OCI-LY1 (cell line): ENCODE measurements around the gene RSF1.

ENCODE experiments used
- H2AFZ ChIP-seq: fragments of 200-600 bp; sonication (generic), shearing (Covaris generic); 2 replicates; pipeline ENCODE4 v1.6.0; 2014; ENCODE audit warnings: antibody characterized with exemption, mild to moderate bottlenecking, low read length
- H3F3A ChIP-seq: fragments of 200-600 bp; sonication (generic), shearing (Covaris generic); 2 replicates; pipeline ENCODE4 v1.6.0; 2014; ENCODE audit warnings: mild to moderate bottlenecking, antibody characterized with exemption, low read length, moderate library complexity; ENCODE audit not compliant: insufficient read depth
- H3K27ac ChIP-seq: fragments of 200-600 bp; sonication (generic); 2 replicates; pipeline ENCODE4 v1.5.1; 2014; ENCODE audit warnings: low read length, mixed run types, mild to moderate bottlenecking, low read depth; ENCODE audit not compliant: poor library complexity, severe bottlenecking
- H3K27me3 ChIP-seq: fragments of 200-600 bp; sonication (generic); 2 replicates; pipeline ENCODE4 v1.6.0; 2014; ENCODE audit warnings: antibody characterized with exemption, mild to moderate bottlenecking, low read length, moderate library complexity; ENCODE audit not compliant: insufficient read depth
- H3K36me3 ChIP-seq: fragments of 200-600 bp; sonication (generic); 2 replicates; pipeline ENCODE4 v1.6.1; 2014; ENCODE audit warnings: mild to moderate bottlenecking, antibody characterized with exemption, low read length, moderate library complexity, mixed read lengths; ENCODE audit not compliant: insufficient read depth
- H3K4me1 ChIP-seq: fragments of 200-600 bp; sonication (generic); 2 replicates; pipeline ENCODE4 v1.5.1; 2014; ENCODE audit warnings: mild to moderate bottlenecking, low read length, moderate library complexity; ENCODE audit not compliant: insufficient read depth, severe bottlenecking
- H3K4me2 ChIP-seq: fragments of 200-600 bp; sonication (generic), shearing (Covaris generic); 2 replicates; pipeline ENCODE4 v1.6.1; 2014; ENCODE audit warnings: low read length
- H3K4me3 ChIP-seq: fragments of 200-600 bp; sonication (generic); 2 replicates; pipeline ENCODE4 v1.5.1; 2014; ENCODE audit warnings: low read length, low read depth, mild to moderate bottlenecking, mixed read lengths; ENCODE audit not compliant: poor library complexity, severe bottlenecking
- H3K79me2 ChIP-seq: fragments of 200-600 bp; shearing (Covaris generic); 2 replicates; pipeline ENCODE4 v1.6.1; 2016; ENCODE audit warnings: mixed run types, low read length, mixed read lengths; ENCODE audit not compliant: insufficient read depth
- H3K9ac ChIP-seq: fragments of 200-600 bp; sonication (generic), shearing (Covaris generic); 2 replicates; pipeline ENCODE4 v1.6.1; 2014; ENCODE audit warnings: mild to moderate bottlenecking, low read length, mixed read lengths
- H3K9me2 ChIP-seq: fragments of 200-600 bp; sonication (generic), shearing (Covaris generic); 2 replicates; pipeline ENCODE4 v1.6.1; 2014; ENCODE audit warnings: low read depth, mild to moderate bottlenecking, low read length, mixed read lengths
- H3K9me3 ChIP-seq: fragments of 200-600 bp; shearing (Covaris generic); 2 replicates; pipeline ENCODE4 v1.6.1; 2014; ENCODE audit warnings: low read length, mixed read lengths
- H4K20me1 ChIP-seq: fragments of 200-600 bp; sonication (generic), shearing (Covaris generic); 2 replicates; pipeline ENCODE4 v1.6.0; 2016; ENCODE audit warnings: mild to moderate bottlenecking, low read length; ENCODE audit not compliant: insufficient read depth
- CTCF ChIP-seq: fragments of 200-600 bp; sonication (generic), shearing (Covaris generic); IDR thresholded peaks from 2 replicates; pipeline ENCODE4 v1.5.1; 2017; ENCODE audit warnings: mild to moderate bottlenecking, antibody characterized with exemption, low read length, moderate library complexity, mixed read lengths
- EZH2 ChIP-seq: fragments of 200-600 bp; sonication (generic), shearing (Covaris generic); IDR thresholded peaks from 2 replicates; pipeline ENCODE4 v1.8.0; 2017; ENCODE audit warnings: borderline replicate concordance, mixed run types, mild to moderate bottlenecking, antibody characterized with exemption, low read length, moderate library complexity, mixed read lengths

The RSF1 gene

GRCh38 chr11:77789731-77790476 is 30.6 kb downstream of the RSF1 start:
- Histone ChIP-seq H3K79me2 (peaks cover 60% of the 10 kb centered on the region), H3K4me2 (no peak overlapping the region), H3K27me3 (no peaks in the 10 kb centered on the region), H3K9me3 (peaks cover 10% of the 10 kb centered on the region), H3K9me2 (no peaks in the 10 kb centered on the region), H4K20me1 (peaks cover 2% of the 10 kb centered on the region; the same call in 1 of the 2 replicates), H3K9ac (no peak overlapping the region), H2AFZ (no peak overlapping the region), H3F3A (no peaks in the 10 kb centered on the region), H3K4me1 (no peaks in the 10 kb centered on the region), H3K4me3 (no peak overlapping the region), H3K36me3 (peaks cover 19% of the 10 kb centered on the region), H3K27ac (no peak overlapping the region)
- no peak for TF ChIP-seq EZH2

- Histone ChIP-seq H3K9me2 (no peaks in the 10 kb centered on the region), H3K79me2 (peaks cover 60% of the 10 kb centered on the region), H3K4me3 (no peak overlapping the region), H3K27ac (no peak overlapping the region), H3K27me3 (no peaks in the 10 kb centered on the region), H4K20me1 (no peaks in the 10 kb centered on the region), H3K36me3 (peaks cover 19% of the 10 kb centered on the region), H3K9me3 (peaks cover 8% of the 10 kb centered on the region), H3F3A (no peaks in the 10 kb centered on the region), H3K4me1 (no peaks in the 10 kb centered on the region), H3K4me2 (no peak overlapping the region), H3K9ac (no peak overlapping the region), H2AFZ (no peak overlapping the region)
- TF ChIP-seq EZH2 (no peak), CTCF (no peak)
These were observed 31.3 kb downstream of the RSF1 start for GRCh38 chr11:77789061-77789730.

- H3F3A ChIP-seq, result no peaks in the 10 kb centered on the region
- no peaks in the 10 kb centered on the region for H3K9me2 ChIP-seq
- TF ChIP-seq EZH2, result no peak
- TF ChIP-seq CTCF, result no peak
- no peaks in the 10 kb centered on the region for H3K27me3 ChIP-seq
- no peak overlapping the region for H2AFZ ChIP-seq
- H4K20me1 ChIP-seq, result no peaks in the 10 kb centered on the region
- H3K9me3 ChIP-seq, result no peaks in the 10 kb centered on the region
- H3K4me3 ChIP-seq, result no peak overlapping the region
- no peaks in the 10 kb centered on the region for H3K4me1 ChIP-seq
- peaks cover 65% of the 10 kb centered on the region for H3K79me2 ChIP-seq
- H3K9ac ChIP-seq, result no peak overlapping the region
- no peak overlapping the region for H3K4me2 ChIP-seq
- H3K27ac ChIP-seq, result no peak overlapping the region
- no peaks in the 10 kb centered on the region for H3K36me3 ChIP-seq
These were observed 36.0 kb downstream of the RSF1 start for GRCh38 chr11:77784572-77784971.
